Esophagus squamous epithelium (tissue), 5 donors: ENCODE measurements around the gene HPGDS. TPM values are rescaled to one million over a fixed set of nuclear protein-coding genes. Genes with fewer than 3 reads are reported as not detected.

Experiments
- DNase-seq: peaks from one replicate; lab custom pipeline; 2025; lab: John Stamatoyannopoulos, UW
- H3K27ac ChIP-seq, 4 donors: fragments of 200-600 bp; sonication (generic); one replicate each; pipeline ENCODE4 v1.5.1; 2016 to 2019; ENCODE audit warnings: mild to moderate bottlenecking in 1 of 4
- H3K27me3 ChIP-seq, 4 donors: fragments of 200-600 bp; sonication (generic); 1 replicate in 3 of 4; 2 replicates in 1 of 4; pipeline versions ENCODE4 v1.5.1 to v1.6.0; 2017 to 2021; ENCODE audit warnings: antibody characterized with exemption in 1 of 4
- H3K36me3 ChIP-seq, 3 donors: fragments of 200-600 bp; sonication (generic); one replicate each; pipeline ENCODE4 v1.5.1; 2016 to 2019
- H3K4me1 ChIP-seq, 3 donors: fragments of 200-600 bp; sonication (generic); one replicate each; pipeline ENCODE4 v1.5.1; 2017 to 2019
- H3K4me3 ChIP-seq, 4 donors: fragments of 200-600 bp; sonication (generic); 1 replicate in 3 of 4; 2 replicates in 1 of 4; pipeline ENCODE4 v1.5.1; 2016 to 2019; ENCODE audit warnings: mild to moderate bottlenecking in 2 of 4, moderate library complexity in 1 of 4
- H3K9me3 ChIP-seq, 3 donors: fragments of 200-600 bp; sonication (generic); one replicate each; pipeline ENCODE4 v1.5.1; 2016 to 2019
- POLR2A ChIP-seq, 4 donors: fragments of 450-650 bp; IDR thresholded peaks; one replicate each; pipeline ENCODE4 v1.6.1; 2017; ENCODE audit warnings: antibody characterized with exemption in 4 of 4, mild to moderate bottlenecking in 4 of 4, moderate library complexity in 3 of 4
- WGBS, 2 donors: methylation state at CpG; one replicate each; pipeline ENCODE4 v1.1.5; 2018; 5-methylcytosine and 5-hydroxymethylcytosine counted together
- intact Hi-C: fragments of 100-400 bp; cut with DNase I; formaldehyde crosslinking; loops from one replicate; pipeline ENCODE4 v1.15.0; 2022
- total RNA-seq, 4 donors: library from RNA; depleted of rRNA; stranded (reverse); fragments of >200 nt; gene quantifications; one replicate each; pipeline ENCODE4 v1.1.0, GENCODE V29; 2016
- TF ChIP-seq, protein P1 (sequence below), 6 experiments: fragments of 450-650 bp in 4 of 6; fragments of 200-600 bp in 2 of 6; sonication (generic) in 2 of 6; IDR thresholded peaks; one replicate each; pipeline ENCODE4 v1.5.1; 2016 to 2019; ENCODE audit warnings: antibody characterized with exemption in 6 of 6, mild to moderate bottlenecking in 4 of 6, moderate library complexity in 4 of 6
- donor health status: DM: yes; HTN: yes; CAD: no.

HPGDS gene
- total RNA-seq, 4 donors from 2014 or later = 0.13 to 5.5 (median 0.15) TPM; not detected in 1

GRCh38 chr4:94276204-94276603, 66.4 kb downstream of the HPGDS start:
- H3K4me3 ChIP-seq = no peak overlapping the region
- intact Hi-C loops = no loop called here
- no peaks in the 10 kb centered on the region for H3K9me3 ChIP-seq
- no peaks in the 10 kb centered on the region for H3K4me1 ChIP-seq
- no peak for DNase-seq
- H3K27me3 ChIP-seq = no peaks in the 10 kb centered on the region
- H3K36me3 ChIP-seq = peaks cover 9 to 100% (median 29%) of the 10 kb centered on the region in 3 donors
- H3K27ac ChIP-seq = no peak overlapping the region
- whole genome bisulfite sequencing, 2 donors = 91 to 97% methylated on average over 7 of the region's 7 CpGs
- TF ChIP-seq, protein P1, sequence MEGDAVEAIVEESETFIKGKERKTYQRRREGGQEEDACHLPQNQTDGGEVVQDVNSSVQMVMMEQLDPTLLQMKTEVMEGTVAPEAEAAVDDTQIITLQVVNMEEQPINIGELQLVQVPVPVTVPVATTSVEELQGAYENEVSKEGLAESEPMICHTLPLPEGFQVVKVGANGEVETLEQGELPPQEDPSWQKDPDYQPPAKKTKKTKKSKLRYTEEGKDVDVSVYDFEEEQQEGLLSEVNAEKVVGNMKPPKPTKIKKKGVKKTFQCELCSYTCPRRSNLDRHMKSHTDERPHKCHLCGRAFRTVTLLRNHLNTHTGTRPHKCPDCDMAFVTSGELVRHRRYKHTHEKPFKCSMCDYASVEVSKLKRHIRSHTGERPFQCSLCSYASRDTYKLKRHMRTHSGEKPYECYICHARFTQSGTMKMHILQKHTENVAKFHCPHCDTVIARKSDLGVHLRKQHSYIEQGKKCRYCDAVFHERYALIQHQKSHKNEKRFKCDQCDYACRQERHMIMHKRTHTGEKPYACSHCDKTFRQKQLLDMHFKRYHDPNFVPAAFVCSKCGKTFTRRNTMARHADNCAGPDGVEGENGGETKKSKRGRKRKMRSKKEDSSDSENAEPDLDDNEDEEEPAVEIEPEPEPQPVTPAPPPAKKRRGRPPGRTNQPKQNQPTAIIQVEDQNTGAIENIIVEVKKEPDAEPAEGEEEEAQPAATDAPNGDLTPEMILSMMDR (IDR thresholded peaks at IDR 0.05) = no peak
- TF ChIP-seq POLR2A (IDR thresholded peaks at IDR 0.05) = no peak

GRCh38 chr4:94274912-94275311, 67.7 kb downstream of the HPGDS start:
- intact Hi-C loops = no loop called here
- Histone ChIP-seq H3K9me3 (no peaks in the 10 kb centered on the region), H3K36me3 (peaks cover 9 to 91% (median 18%) of the 10 kb centered on the region in 3 donors), H3K27ac (no peak overlapping the region), H3K4me3 (no peak overlapping the region), H3K4me1 (no peaks in the 10 kb centered on the region), H3K27me3 (no peaks in the 10 kb centered on the region)
- no peak for DNase-seq
- no peak for TF ChIP-seq POLR2A (IDR thresholded peaks at IDR 0.05)
- TF ChIP-seq, protein P1 (IDR thresholded peaks at IDR 0.05) = no peak
- WGBS, 2 donors = 86 to 92% methylated on average over 3 of the region's 3 CpGs

GRCh38 chr4:94271248-94271647, 71.4 kb downstream of the HPGDS start:
- no peak for TF ChIP-seq POLR2A (IDR thresholded peaks at IDR 0.05)
- TF ChIP-seq, protein P1 (IDR thresholded peaks at IDR 0.05) = no peak
- Histone ChIP-seq H3K27me3 (no peaks in the 10 kb centered on the region), H3K36me3 (peaks cover 0 to 73% (median 9%) of the 10 kb centered on the region in 3 donors), H3K9me3 (no peaks in the 10 kb centered on the region), H3K4me1 (no peaks in the 10 kb centered on the region), H3K4me3 (no peak overlapping the region), H3K27ac (no peak overlapping the region)
- WGBS, 2 donors = 87 to 95% methylated on average over 2 of the region's 2 CpGs
- intact Hi-C loops = no loop called here
- DNase-seq = no peak

DNA sequence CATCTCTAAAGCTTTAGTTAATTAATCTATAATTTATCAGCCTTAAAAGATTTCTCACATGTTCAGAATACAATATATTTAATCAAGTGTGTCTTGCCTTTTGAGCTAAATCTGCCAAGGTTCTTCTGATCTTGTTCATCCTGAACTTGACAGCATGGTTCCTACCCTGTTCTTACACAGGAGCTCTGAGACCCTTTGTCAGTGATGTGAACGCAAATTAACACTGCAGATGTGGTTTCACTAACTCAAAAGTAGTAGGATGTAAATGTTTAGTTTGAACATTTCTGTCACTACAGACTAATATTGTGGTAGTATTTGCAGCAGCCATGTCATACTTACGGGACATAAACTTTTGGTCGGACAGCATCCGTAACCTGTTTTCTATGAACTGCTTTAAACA, 75.6 kb downstream of the HPGDS start:
- no peak for DNase-seq
- 94 to 96% methylated on average over 4 of the region's 4 CpGs for WGBS, 2 donors
- Histone ChIP-seq H3K4me1 (peaks cover 0 to 11% (median 0%) of the 10 kb centered on the region in 3 donors), H3K9me3 (no peaks in the 10 kb centered on the region), H3K4me3 (no peak overlapping the region), H3K36me3 (peaks cover 0 to 46% (median 0%) of the 10 kb centered on the region in 3 donors), H3K27me3 (no peaks in the 10 kb centered on the region), H3K27ac (no peak overlapping the region)
- no peak for TF ChIP-seq POLR2A (IDR thresholded peaks at IDR 0.05)
- TF ChIP-seq, protein P1 (IDR thresholded peaks at IDR 0.05) = no peak
- intact Hi-C loops = no loop called here

GRCh38 chr4:94262163-94263016, 80.2 kb downstream of the HPGDS start:
- peak overlapping the region in 3 of 4 donors; percentile 24 to 58 (median 43) for H3K27ac ChIP-seq
- no peak for DNase-seq
- 32 to 49% methylated on average over 5 of the region's 5 CpGs for WGBS, 2 donors
- H3K4me1 ChIP-seq = peaks cover 0 to 17% (median 0%) of the 10 kb centered on the region in 3 donors
- intact Hi-C loops = no loop called here
- TF ChIP-seq, protein P1 (IDR thresholded peaks at IDR 0.05) = no peak
- TF ChIP-seq POLR2A (IDR thresholded peaks at IDR 0.05) = no peak
- no peaks in the 10 kb centered on the region for H3K27me3 ChIP-seq
- H3K36me3 ChIP-seq = peaks cover 0 to 41% (median 0%) of the 10 kb centered on the region in 3 donors
- no peak overlapping the region for H3K4me3 ChIP-seq
- no peaks in the 10 kb centered on the region for H3K9me3 ChIP-seq
